ENCODE measurements around the gene MYLK.
"Not testable (repeated sequence)": the region's sequence is repeated elsewhere in the genome, so short reads cannot be mapped to it uniquely, and the experiment has no call there.

MYLK gene

DNA sequence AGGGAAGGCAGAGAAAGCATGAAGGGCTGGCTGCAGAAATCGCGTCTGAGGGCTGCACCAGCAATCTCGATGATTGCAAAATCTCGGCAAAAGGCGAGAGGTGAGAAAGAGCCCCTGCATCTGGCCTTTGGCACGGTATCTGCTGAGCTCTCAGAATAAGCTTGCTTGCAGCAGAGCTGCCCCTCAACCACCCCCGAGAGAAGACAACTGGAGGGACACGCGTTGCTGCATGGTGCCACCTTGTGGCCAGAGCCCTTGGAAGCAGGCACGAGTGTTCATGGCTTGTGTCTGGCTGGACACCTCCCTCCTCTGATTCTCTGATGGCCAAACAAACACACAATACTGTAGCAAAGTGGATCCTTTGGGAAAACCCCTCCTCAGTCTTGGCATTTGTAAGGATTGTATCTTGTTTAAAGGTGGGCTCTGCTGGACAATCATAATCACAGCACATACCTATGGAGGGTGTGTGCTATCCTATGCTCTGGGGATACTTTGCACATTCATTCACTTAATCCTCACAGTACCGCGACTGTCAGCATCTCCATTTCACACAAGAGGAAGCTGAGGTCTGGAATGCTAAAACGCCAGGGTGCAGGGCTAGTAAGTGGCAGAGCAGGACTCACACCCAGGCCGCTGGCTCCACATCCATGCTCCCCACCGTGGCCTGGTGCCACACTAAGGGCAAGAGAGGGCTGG is 164.9 kb downstream of the MYLK start:
- peak; percentile 78 for DNase-seq

DNA sequence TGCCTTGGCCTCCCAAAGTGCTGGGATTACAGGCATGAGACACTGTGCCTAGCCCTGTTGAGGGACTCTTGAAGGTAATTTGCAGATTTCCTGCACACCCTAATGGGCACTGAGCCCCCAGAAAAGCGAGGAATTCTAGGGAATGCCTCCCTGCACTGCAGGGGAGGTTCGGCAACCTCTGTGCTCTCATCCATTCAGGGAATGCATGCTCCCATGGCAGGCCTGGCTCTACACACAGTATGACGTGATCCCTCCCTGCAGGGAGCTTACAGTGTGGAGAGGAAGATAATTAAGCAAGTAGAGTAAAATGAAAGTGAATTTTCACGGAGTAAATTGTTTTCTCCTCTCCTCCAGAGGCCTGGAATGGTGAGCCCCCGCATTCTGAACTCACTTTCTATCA is 166.0 kb downstream of the MYLK start:
- no peak for DNase-seq

DNA sequence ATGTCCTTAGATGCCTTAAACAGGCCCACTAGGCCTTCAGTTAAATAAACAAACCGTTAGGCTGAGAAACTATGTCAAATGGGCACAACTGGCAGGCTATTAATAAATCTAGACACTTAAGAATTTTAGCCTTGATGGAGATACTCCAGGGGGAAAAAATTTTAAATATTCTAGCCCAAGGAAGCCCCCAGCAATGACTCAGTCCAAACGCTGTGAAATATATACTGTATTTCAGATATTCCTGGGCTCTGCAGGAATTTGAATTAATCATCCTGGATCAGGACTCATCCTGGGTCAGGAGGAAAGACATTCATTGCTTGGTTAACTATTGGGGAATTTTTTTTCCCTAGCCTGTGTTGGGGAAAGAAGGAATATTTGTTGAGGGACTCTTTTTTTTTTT is 166.7 kb downstream of the MYLK start:
- DNase-seq, result not testable (repeated sequence)

DNA sequence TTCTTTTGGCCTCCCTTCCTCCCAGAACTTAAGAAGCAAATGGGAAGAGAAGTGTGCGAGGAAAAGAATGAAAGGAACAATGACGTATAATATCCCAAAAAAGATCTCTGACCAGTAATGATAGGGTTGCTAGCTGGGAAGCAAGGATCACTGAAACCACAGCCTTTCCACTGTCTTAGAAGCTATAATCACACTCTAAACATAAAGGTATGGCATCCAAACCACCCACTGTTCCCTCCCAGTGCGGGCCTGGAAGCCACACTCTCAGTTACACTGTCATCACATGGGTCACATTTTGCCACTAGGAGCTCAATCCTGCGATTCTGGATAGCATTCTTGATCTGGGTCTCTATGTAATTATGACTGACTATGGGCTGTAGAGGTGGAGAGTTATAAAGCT is 167.7 kb downstream of the MYLK start:
- no peak for DNase-seq

DNA sequence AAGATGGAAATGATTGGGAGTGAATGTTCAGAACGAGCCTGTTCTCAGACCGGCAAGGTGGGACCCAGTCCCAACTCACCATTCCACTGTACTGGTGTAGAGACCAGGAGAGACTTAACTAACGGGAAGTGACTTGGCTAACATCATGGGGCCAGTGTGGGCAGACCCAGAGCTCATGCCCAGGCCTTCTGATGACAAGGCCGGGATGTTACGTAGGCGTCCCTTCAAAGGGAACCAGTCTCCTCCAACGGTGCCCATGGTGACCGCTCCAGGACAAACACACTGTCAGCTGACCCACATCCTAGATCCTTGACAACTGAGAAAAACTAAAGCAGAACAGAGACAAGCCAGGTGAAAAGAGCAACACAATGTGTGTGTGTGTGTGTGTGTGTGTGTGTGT is 170.9 kb downstream of the MYLK start:
- no peak for DNase-seq

DNA sequence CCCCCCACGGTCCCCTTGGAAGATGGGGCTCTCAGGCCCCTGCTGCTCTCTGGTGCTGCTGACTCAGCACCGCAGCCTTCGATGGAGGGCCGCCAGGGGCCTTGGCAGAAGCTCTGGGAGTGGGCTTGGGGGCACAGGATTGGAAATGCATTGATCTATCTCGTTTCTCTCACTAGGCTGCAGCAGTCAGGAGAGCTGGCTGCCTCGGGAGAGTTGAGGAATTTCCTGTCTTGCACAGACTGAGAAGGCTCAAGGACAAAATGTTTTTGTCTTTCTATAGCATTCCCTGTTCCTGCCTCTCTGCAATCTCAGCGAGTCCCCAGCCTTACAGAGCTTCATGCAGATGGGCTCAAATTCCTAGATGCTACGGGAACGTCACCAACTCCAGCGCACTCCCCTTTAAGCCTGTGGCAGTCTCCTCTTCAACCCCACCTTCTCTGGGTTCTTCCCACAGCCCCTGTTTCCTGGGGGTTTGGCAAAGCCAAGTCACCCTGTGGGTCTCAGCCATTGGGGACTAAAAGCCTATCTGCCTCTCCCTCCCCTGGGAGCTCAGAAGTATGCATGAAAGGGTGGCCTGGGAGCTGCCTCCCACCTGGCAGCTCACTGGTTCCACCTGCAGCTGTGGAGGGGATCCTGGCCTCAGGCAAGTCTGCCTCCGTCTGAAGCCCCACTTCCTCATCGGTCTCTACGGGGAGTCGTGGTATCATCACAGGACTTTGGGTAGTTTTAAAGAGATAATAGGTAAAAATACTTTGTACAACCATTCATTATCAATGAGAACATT is 171.9 kb downstream of the MYLK start:
- no peak for DNase-seq

DNA sequence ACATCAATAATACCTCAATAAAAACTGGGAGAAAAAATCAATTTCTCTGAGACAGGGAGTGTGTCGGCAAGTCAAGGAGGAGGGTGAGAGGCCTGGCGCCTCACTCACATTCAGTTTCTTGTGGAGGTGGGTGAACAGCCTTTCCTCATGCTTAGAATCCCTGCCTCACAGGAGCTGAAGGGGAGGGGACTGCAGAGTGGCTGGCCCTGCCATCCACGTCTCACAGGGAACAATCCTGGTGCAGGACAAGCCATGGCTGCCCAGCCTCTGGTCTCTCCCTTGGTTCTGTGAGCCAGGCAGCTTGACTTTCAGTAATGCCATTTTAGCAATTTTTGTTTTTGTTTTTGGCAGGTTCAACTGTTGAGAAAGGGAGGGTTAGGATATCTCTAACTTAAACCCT is 172.8 kb downstream of the MYLK start:
- DNase-seq, result no peak

DNA sequence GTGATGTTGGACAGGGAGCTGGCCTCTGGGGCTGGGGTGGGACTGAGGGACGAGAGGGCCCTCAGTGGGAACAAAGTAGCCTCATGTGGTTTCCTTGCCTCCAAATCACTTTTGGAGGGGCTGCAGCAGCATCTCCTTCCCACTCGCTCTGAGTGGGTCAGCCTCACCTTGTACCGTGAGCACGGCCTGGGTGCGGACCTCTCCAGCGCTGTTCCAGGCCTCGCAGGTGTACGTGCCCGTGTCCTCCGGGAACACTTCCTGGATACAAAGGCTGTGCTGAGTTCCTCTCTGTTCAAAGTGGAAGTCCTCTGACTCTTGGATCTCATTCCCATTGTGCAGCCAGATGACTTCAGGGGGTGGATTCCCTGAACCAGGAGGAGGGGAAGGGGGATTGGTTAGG is 175.6 kb downstream of the MYLK start:
- no peak for DNase-seq

DNA sequence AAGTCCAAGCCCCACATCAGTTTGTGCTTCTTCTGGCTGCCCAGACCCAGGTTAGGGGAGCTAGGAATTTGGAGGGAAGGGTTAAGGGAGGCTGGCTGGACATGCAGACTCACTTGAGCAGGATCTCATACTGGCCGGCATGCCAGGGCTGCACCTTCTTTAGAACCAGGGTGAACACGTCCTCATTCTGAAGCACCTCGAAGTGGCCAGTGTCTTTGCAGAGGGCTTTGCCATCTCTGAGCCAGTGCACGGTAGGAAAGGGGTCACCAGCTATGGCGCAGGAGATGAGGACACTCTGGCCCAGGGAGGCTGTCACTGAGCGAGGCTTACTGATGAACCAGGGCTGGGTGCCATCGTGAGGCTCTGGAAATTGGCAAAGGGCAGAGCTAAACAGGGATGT is 176.5 kb downstream of the MYLK start:
- not testable (repeated sequence) for DNase-seq

DNA sequence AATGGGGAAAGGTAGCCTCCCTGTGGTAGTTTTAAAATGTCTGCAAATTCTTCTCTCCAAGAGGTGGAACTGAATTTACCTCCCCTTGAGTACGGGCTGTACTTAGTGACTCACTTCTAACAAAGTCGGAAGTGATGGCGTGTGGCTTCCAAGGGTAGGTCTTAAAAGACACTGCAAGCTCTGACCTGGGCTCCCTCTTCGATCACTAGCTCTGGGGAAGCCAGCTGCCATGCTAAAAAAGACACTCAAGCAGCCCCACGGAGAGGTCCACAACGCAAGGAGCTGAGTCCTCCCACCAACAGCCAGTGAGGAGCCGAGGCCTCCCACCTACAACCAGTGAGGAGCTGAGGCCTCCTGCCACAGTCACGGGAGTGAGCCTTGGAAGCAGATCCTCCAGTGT is 177.3 kb downstream of the MYLK start:
- DNase-seq, result no peak

DNA sequence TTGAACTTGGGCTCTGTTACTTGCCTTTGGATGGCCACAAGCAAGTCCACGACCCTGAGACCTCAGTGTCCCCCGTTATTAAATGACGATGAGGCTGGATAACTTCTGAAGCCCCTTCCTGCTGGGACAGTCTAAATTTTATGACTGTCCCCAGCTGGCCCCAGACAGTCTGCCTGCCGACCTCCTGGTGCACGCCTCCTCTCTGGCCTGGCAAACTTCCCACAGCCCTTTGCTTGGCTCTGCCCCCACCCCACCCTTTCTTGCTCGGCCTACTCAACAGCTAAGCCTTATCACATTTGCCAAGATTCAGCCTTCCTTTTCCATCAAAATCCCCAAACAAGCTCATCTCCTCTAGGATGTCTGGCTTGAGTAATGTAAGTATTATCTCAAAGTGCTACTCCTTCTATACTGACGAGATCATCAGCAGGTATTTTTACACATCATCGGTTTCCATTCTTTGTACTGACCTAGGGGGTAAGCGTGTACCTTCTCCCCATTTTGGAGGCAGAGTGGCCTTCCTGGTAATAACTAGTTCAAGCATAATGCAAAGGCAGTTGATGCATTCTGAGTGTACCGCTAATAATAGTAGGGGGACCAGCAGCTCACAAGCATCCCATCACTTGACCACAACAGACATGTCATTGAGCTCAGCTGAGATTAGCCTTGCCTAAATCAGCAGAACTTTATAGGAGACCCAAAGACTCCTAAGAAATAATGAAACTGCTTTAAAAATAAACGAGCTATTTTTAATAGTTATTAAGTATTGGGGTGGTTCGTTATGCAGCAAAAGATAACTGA is 178.4 kb downstream of the MYLK start:
- DNase-seq, result no peak

DNA sequence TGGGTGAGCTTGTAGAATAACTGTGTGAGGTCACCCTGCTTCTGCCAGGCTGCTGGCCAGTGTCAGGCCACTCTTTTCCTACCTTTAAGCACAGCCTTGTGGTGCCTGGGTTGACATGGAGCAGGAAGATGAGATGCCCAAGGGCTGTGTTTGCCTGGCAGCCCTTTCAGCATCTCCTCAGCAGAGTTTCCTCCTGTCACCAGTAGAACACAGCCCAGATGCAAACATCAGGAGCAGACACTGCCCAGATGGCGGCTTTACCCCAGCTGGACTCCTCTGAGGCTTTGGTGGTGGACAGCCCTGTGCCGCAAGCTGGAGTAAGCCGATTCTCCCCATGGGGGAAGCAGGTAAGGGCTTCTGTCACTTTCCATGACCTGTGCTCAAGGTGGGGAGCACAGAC is 180.5 kb downstream of the MYLK start:
- DNase-seq, result not testable (repeated sequence)

DNA sequence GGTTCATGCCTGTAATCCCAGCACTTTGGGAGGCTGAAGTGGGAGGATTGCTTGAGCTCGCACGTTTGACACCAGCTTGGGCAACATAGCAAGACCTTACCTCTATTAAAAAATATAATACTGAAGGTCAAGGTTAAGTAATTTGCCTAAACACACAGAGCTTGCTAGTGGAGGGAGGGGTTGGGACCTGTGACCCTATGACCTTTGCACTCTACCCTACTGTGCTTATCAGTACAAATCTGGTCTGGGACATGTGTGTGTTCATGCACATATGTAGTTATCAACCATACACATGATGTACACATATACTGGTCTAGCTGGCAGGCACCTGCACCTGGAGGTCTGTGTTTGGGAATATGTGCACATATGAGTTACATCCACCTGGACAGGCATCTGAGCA is 181.4 kb downstream of the MYLK start:
- DNase-seq, result no peak

DNA sequence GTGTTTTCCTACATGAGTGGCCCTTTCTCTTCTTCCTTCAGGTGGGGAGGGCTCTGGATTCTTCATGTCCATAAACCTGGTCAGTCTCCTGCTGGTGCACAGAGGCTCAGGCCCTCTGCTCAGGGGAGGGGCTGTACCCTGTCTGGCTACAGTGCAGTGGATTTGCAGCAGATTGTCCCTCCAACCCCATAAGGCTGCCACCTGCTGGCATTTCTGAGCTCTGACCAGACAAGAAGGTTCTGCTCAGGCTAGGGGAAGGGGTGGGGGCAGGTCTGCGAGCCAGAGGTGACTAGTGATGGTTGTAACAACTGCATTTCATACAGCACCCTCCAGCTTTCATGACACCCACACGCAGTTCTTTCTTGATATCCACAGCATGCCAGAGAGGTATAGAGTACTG is 182.1 kb downstream of the MYLK start:
- DNase-seq, result peak; percentile 65

DNA sequence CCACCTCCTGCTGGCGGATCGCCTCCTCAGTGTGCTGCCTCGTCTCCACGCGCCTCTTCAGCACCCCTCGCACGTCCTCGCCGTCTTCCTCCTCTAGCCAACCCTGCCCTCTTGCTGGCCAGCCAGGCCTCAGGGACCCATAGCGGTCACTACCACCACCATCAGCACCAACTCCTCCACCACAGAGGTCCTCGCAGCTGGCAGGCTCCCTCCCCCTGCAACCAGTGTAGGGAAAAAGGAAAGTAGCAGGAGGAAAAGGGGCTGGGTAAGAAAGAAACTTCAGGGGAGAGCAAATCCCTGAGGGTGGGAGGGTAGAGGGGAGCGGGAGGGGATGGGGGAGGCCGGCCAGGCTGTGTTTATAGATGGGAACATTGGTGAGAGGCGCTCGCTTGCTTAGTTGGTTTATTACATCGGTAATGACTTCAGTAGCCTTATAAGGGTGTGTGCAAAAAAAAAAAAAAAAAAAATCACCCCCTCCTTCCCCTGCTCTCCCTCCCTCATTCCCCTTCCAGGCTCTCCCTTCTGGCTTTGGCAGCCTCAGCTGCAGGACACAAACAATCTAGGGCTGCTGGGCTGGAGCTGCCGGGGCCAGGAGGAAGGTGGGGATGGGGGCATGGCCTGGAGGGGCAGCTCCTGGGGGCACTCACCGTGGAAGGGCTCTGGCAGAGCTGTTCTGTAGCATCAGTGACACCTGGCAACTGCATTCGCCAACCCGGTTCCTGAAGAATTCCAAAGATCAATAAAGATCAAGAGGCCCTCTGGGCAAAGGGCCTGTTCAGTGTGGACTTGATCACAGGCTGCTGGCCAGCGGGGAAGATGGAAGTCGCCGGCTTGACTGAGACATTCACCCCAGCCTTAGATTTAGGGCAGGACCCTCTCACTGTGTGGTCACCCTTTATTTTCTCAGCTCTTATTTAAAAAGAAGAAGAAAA is 183.1 kb downstream of the MYLK start:
- DNase-seq, result no peak

DNA sequence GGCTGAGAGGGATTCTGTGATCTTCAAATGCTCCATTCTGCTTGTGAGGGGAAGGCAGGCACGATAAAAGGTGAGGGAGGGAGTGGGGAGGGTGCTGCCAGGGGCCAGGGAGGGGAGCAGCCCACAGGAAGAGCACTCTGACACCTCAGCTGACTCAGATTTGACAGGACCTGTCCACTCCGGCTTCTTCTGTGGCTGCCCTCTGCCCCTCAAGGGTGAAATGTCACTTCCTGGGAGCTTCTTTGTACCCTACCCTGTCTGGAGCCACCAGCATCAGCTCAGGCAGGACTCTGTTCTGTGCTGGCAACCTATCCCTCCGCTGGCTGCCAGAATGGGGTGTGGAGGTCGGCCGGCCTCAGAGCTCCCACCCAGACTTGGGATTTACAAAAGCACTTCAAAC is 185.3 kb downstream of the MYLK start:
- no peak for DNase-seq

DNA sequence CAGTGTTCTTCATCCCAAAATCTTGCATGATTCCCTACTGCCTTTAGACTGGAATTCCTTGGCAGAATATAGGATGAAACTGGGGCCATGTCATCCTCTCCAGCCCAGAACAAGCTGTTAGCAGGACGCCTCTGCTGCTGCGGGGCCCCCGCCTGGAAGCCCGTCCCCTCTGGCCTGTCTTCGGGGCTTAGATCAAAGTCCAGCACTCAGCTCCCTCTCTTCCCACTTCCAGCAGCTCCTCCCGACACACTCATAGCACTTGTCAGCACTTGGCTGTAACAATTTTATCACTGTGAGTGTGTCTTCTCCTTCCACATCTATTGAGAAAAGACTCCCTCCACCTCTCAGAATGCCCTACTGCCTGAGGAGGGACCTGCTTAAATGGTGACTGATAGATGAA is 187.3 kb downstream of the MYLK start:
- DNase-seq, result no peak

DNA sequence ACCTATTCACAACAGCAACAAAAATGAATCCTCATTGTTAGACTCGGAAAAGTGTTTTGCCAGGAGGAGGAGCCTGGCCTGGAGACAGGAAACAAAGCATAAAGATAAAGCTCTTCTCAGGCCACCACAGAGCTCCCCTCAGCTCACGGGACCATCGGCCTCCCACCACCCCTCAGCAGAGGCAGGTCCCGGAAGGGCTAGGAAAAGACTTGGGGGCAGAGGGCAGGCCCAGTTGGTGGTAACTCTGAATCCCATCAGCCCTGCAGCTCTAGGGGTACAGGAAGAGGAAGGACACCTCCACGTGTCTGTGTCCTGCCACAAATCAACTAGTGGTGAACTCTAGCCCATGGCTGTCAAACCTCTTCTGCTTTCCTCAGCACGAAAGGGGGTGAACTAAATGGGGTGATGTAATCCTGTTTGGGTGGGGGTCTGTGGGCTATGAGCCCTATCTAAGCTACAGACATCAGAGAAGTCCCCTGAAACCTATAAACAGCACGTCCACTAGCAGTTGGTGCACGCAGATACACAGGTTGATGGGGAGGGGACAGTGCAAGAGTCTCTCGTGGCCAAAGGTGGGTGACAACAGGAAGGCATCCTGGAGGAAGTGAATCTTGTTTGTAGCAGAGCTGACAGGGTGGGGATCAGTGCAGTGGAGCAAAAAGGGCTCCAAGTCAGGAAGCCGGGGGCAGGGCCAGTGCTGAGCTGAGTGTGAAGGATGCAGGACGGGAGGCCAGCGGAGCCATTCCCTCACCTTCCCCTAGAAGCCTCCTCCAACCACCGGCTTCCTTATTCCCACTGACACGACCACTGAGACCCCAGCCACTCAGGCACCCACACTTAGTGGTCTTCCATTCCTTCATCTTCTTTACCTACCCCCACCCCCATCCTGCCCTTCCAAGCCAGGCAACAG is 188.1 kb downstream of the MYLK start:
- no peak for DNase-seq

DNA sequence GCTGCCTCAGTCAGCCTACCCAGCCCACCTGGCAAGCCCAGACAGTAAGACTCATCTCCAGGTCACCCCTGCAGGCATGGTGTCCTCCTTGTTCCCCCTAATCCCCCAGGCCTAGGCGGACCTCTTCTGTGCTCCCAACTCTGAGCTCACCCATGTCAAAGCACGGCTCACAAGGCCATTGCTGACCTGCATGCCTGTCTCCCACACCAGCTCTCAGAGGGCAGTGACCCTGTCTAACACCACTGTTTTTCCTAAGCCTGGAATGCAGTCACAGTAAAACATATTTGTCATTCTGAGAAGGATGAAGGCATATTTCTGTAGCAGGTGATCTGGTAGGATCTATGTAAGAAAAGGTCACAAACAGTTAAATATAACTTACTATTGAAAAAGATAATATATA is 189.0 kb downstream of the MYLK start:
- DNase-seq, result no peak

DNA sequence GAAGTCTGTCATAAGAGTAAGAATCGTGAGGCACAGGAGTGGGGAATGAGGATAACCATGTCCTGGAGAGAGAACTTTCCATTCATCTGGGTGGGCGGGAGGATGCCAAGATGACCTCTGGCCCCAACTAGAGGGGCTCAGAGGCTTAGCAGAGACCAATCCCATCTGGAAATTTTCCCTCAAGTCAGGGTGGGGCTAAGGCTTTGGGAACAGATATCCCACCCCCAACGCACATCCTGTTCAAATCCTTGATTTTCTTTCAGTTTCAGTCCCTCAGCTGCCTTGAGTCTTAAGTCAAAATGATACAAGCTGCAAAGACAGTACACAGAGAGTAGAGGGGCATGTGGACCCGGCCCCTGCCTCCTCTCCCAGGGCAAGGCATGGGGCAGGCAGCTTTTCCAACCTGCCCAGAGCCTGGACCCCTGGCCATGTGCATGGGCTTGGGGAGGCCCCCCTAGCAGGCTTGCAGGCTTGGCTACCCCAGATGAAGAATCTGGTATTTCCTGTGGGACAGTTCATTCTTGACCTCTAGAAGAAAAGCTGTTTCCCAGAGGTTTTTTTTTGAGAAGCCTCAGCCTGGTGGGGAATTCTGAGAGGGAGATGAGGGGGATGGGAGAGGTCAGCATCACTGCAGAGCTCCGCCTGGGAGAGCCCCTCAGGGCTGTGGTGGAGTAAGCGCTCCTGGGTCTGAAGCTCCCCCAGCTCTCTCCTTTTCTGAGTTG is 189.6 kb downstream of the MYLK start:
- DNase-seq, result no peak
